Fibroblast of lung (primary cell): Measurements from ENCODE around the gene PRXL2C. TPM values are rescaled to one million over a fixed set of nuclear protein-coding genes. Genes with fewer than 3 reads are reported as not detected.

Source experiments
- DNase-seq, 2 donors: peaks; one replicate each; pipeline versions ENCODE4 v3.0.0 to v3.0.0-alpha.2; 2010; ENCODE audit warnings: low read depth in 2 of 2
- H2AFZ ChIP-seq: 2 replicates; pipeline ENCODE4 v1.5.1; 2012; ENCODE audit warnings: low read length, control low read depth, inconsistent platforms
- H3K27ac ChIP-seq: 2 replicates; pipeline ENCODE4 v1.5.1; 2011; ENCODE audit warnings: low read length, control low read depth; ENCODE audit not compliant: insufficient read depth
- H3K27me3 ChIP-seq: 2 replicates; pipeline ENCODE4 v1.5.1; 2011; ENCODE audit warnings: mild to moderate bottlenecking, low read length; ENCODE audit not compliant: control insufficient read depth, insufficient read depth
- H3K36me3 ChIP-seq: 2 replicates; pipeline ENCODE4 v1.5.1; 2011; ENCODE audit warnings: low read length; ENCODE audit not compliant: control insufficient read depth, insufficient read depth
- H3K4me1 ChIP-seq: 2 replicates; pipeline ENCODE4 v1.5.1; 2011; ENCODE audit warnings: low read length; ENCODE audit not compliant: control insufficient read depth, insufficient read depth; ENCODE audit errors: extremely low read depth
- H3K4me2 ChIP-seq: 2 replicates; pipeline ENCODE4 v1.5.1; 2011; ENCODE audit warnings: low read length, control low read depth; ENCODE audit not compliant: insufficient read depth; ENCODE audit errors: extremely low read depth
- H3K4me3 ChIP-seq, 4 experiments: fragments of 200-600 bp in 1 of 4; sonication (generic) in 1 of 4; replicated peaks in 1 of 4; 2 replicates each; pipeline ENCODE4 v1.5.1; 2011 to 2016; ENCODE audit warnings: low read length in 4 of 4, low read depth in 3 of 4, mild to moderate bottlenecking in 3 of 4, control low read depth in 2 of 4, inconsistent platforms in 1 of 4, mixed read lengths in 1 of 4; ENCODE audit not compliant: insufficient read depth in 1 of 4; ENCODE audit errors: control extremely low read depth in 1 of 4
- H3K79me2 ChIP-seq: 2 replicates; pipeline ENCODE4 v1.5.1; 2012; ENCODE audit warnings: mild to moderate bottlenecking, low read length, inconsistent platforms; ENCODE audit not compliant: control insufficient read depth, insufficient read depth
- H3K9ac ChIP-seq: 2 replicates; pipeline ENCODE4 v1.5.1; 2011; ENCODE audit warnings: mild to moderate bottlenecking, low read length, control low read depth; ENCODE audit not compliant: insufficient read depth
- H3K9me3 ChIP-seq: 2 replicates; pipeline ENCODE4 v1.5.1; 2012; ENCODE audit warnings: low read depth, low read length; ENCODE audit not compliant: control insufficient read depth, insufficient read depth
- H4K20me1 ChIP-seq: 2 replicates; pipeline ENCODE4 v1.5.1; 2011; ENCODE audit warnings: low read length; ENCODE audit not compliant: control insufficient read depth, insufficient read depth; ENCODE audit errors: extremely low read depth
- CTCF ChIP-seq, 2 donors: IDR thresholded peaks in 1 of 2; conservative IDR thresholded peaks in 1 of 2; 1 replicate in 1 of 2; 2 replicates in 1 of 2; pipeline ENCODE4 v1.5.1; 2011 to 2012; ENCODE audit warnings: low read length in 2 of 2, control low read depth in 1 of 2, inconsistent platforms in 1 of 2, low read depth in 1 of 2, mild to moderate bottlenecking in 1 of 2
- EZH2 ChIP-seq: IDR thresholded peaks from 2 replicates; pipeline ENCODE4 v1.5.1; 2012; ENCODE audit warnings: low read length, control low read depth, mild to moderate bottlenecking; ENCODE audit errors: missing control alignments
- polyA plus RNA-seq, 2 donors: library from polyadenylated mRNA; depleted of rRNA in 1 of 2; stranded (reverse) in 1 of 2; unstranded in 1 of 2; fragments of >200 nt; gene quantifications; 2 replicates each; pipeline ENCODE4 v1.2.1, GENCODE V29; 2011 to 2012; ENCODE audit warnings: missing spikeins in 1 of 2
- total RNA-seq: library from RNA; depleted of rRNA; stranded (reverse); fragments of >200 nt; gene quantifications from 2 replicates; pipeline ENCODE4 v1.2.1, GENCODE V29; 2014

PRXL2C gene
- total and polyA plus RNA-seq, 2 donors (not counting 1 experiment from before 2014, with no cell fraction given) = 31.2 to 64.4 TPM

GRCh38 chr9:96603305-96604003 lies 51.7 kb downstream of the PRXL2C start:
- H3K9ac ChIP-seq = no peak overlapping the region
- H3K4me1 ChIP-seq = peaks cover 4% of the 10 kb centered on the region
- peak overlapping the region; percentile 48 for H3K4me2 ChIP-seq
- H4K20me1 ChIP-seq = no peaks in the 10 kb centered on the region
- peaks cover 7% of the 10 kb centered on the region for H3K79me2 ChIP-seq
- H3K27ac ChIP-seq = no peak overlapping the region
- peak in 1 of 2 donors; percentile 60 for DNase-seq
- TF ChIP-seq EZH2 = no peak
- no peak for TF ChIP-seq CTCF (conservative IDR thresholded peaks at IDR 0.05 in 1 of 2, IDR thresholded peaks at IDR 0.05 in 1 of 2; ENCODE audit: low read depth in 1 of 2, low read length in 2 of 2)
- H3K36me3 ChIP-seq = no peaks in the 10 kb centered on the region
- no peaks in the 10 kb centered on the region for H3K27me3 ChIP-seq
- H3K9me3 ChIP-seq = no peaks in the 10 kb centered on the region
- no peak overlapping the region for H2AFZ ChIP-seq
- H3K4me3 ChIP-seq = no peak overlapping the region

- DNase-seq = peak in 1 of 2 donors; percentile 72
- no peak overlapping the region for H3K9ac ChIP-seq
- no peak overlapping the region for H3K27ac ChIP-seq
- H3K4me2 ChIP-seq = no peak overlapping the region
- H3K36me3 ChIP-seq = no peaks in the 10 kb centered on the region
- H3K4me3 ChIP-seq = no peak overlapping the region
- peaks cover 2% of the 10 kb centered on the region for H3K4me1 ChIP-seq
- H2AFZ ChIP-seq = no peak overlapping the region
- no peaks in the 10 kb centered on the region for H3K79me2 ChIP-seq
- H4K20me1 ChIP-seq = no peaks in the 10 kb centered on the region
- H3K9me3 ChIP-seq = no peaks in the 10 kb centered on the region
- TF ChIP-seq CTCF (conservative IDR thresholded peaks at IDR 0.05 in 1 of 2, IDR thresholded peaks at IDR 0.05 in 1 of 2; ENCODE audit: low read depth in 1 of 2, low read length in 2 of 2) (no peak), EZH2 (no peak)
- H3K27me3 ChIP-seq = no peaks in the 10 kb centered on the region
Measured at GRCh38 chr9:96599298-96599697, 55.8 kb downstream of the PRXL2C start.

- no peak for TF ChIP-seq EZH2
- no peaks in the 10 kb centered on the region for H3K36me3 ChIP-seq
- DNase-seq = no peak
- H3K4me1 ChIP-seq = no peaks in the 10 kb centered on the region
- no peaks in the 10 kb centered on the region for H3K9me3 ChIP-seq
- no peak overlapping the region for H3K4me2 ChIP-seq
- H3K27ac ChIP-seq = no peak overlapping the region
- H4K20me1 ChIP-seq = no peaks in the 10 kb centered on the region
- H3K4me3 ChIP-seq = no peak overlapping the region
- peaks cover 3% of the 10 kb centered on the region for H3K79me2 ChIP-seq
- H3K27me3 ChIP-seq = no peaks in the 10 kb centered on the region
- no peak overlapping the region for H3K9ac ChIP-seq
- no peak overlapping the region for H2AFZ ChIP-seq
Measured at GRCh38 chr9:96596601-96597111, 58.5 kb downstream of the PRXL2C start.

Other genes with a start within 250 kb of the PRXL2C start
- gene ZNF367, start 236.9 kb downstream of the PRXL2C start, total RNA-seq = 0.26 and 0.66 TPM in 2 replicates
- 2.2 and 6.4 TPM in 2 replicates for gene ZNF367, start 236.9 kb downstream of the PRXL2C start, polyA plus RNA-seq
- gene HABP4, start 205.1 kb downstream of the PRXL2C start, total RNA-seq = 18.2 and 31.4 TPM in 2 replicates
- gene HABP4, start 205.1 kb downstream of the PRXL2C start, polyA plus RNA-seq = 28.7 and 35.6 TPM in 2 replicates
- gene CDC14B, start 35.5 kb downstream of the PRXL2C start, total RNA-seq = 46.0 and 68.5 TPM in 2 replicates
- gene CDC14B, start 35.5 kb downstream of the PRXL2C start, polyA plus RNA-seq = 31.9 and 38.0 TPM in 2 replicates
- 16.4 and 24.3 TPM in 2 replicates for gene ZNF510, start 122.8 kb upstream of the PRXL2C start, total RNA-seq
- gene ZNF510, start 122.8 kb upstream of the PRXL2C start, polyA plus RNA-seq = 5.6 and 7.4 TPM in 2 replicates
- 2.6 and 3.3 TPM in 2 replicates for gene ZNF782, start 199.2 kb upstream of the PRXL2C start, total RNA-seq
- 1.2 and 1.4 TPM in 2 replicates for gene ZNF782, start 199.2 kb upstream of the PRXL2C start, polyA plus RNA-seq